HepG2 (cell line): ENCODE data around the gene ADAMTS13. TPM values are rescaled to one million over a fixed set of nuclear protein-coding genes. Genes with fewer than 3 reads are reported as not detected.

Experiments
- ATAC-seq: fragments of 200-7000 bp; cut with Tn5 transposase; 3 replicates; pipeline ENCODE4 v1.9.1; 2020; ENCODE audit warnings: mild to moderate bottlenecking, moderate library complexity
- BruUV-seq: library from RNA; stranded (reverse); fragments of 400-500 nt; replicated peaks from 2 replicates; lab custom pipeline; 2021; lab: Mats Ljungman, UMichigan
- CTCF ChIA-PET: fragments of 300-600 bp; formaldehyde crosslinking; extraction: SDS; loops from one replicate; lab custom pipeline; 2021; ENCODE audit warnings: low total read pairs, inconsistent platforms, low intra/inter-chr PET ratio; lab: Yijun Ruan, JAX
- POLR2A ChIA-PET: fragments of 350-600 bp; sonication (Branson Sonifier 250); formaldehyde crosslinking; loops from one replicate; lab custom pipeline; 2020; ENCODE audit warnings: antibody characterized with exemption, inconsistent platforms; lab: Yijun Ruan, JAX
- DNase-seq: peaks from one replicate; pipeline ENCODE4 v3.0.0-alpha.2; 2015; ENCODE audit warnings: low spot score
- FAIRE-seq: peaks from 3 replicates; lab custom pipeline; 2011; peaks lifted over from hg19 to GRCh38; lab: Jason Lieb, UNC
- H2AFZ ChIP-seq: one replicate; pipeline ENCODE4 v1.6.1; 2011; ENCODE audit warnings: low read length, inconsistent platforms
- H3K27ac ChIP-seq: fragments of 300-600 bp; 3 replicates; pipeline ENCODE4 v1.8.0; 2011; ENCODE audit warnings: mixed run types, mild to moderate bottlenecking, mixed read lengths, low read length, inconsistent platforms; ENCODE audit not compliant: insufficient read depth; ENCODE audit errors: extremely low read length
- H3K27me3 ChIP-seq, 2 experiments: fragments of 200-600 bp in 1 of 2; 2 replicates in 1 of 2; 3 replicates in 1 of 2; pipeline versions ENCODE4 v1.6.0 to v1.8.0; 2011; ENCODE audit warnings: low read length in 2 of 2, mild to moderate bottlenecking in 2 of 2, moderate library complexity in 2 of 2, inconsistent platforms in 1 of 2; ENCODE audit not compliant: insufficient read depth in 2 of 2, control insufficient read depth in 1 of 2
- H3K36me3 ChIP-seq, 2 experiments: fragments of 200-600 bp in 1 of 2; replicated peaks in 1 of 2; 2 replicates in 1 of 2; 3 replicates in 1 of 2; pipeline versions ENCODE4 v1.5.1 to v1.8.0; 2011; ENCODE audit warnings: low read length in 2 of 2, inconsistent platforms in 1 of 2; ENCODE audit not compliant: insufficient read depth in 2 of 2, control insufficient read depth in 1 of 2
- H3K4me1 ChIP-seq: 2 replicates; pipeline ENCODE4 v1.5.1; 2012; ENCODE audit warnings: low read length, inconsistent platforms; ENCODE audit not compliant: insufficient read depth
- H3K4me2 ChIP-seq: 2 replicates; pipeline ENCODE4 v1.6.0; 2011; ENCODE audit warnings: low read depth, low read length, inconsistent platforms
- H3K4me3 ChIP-seq, 3 experiments: fragments of 200-600 bp in 1 of 3; sonication (generic), shearing (Covaris generic) in 1 of 3; replicated peaks in 1 of 3; 2 replicates each; pipeline ENCODE4 v1.5.1; 2011 to 2016; ENCODE audit warnings: low read length in 3 of 3, inconsistent platforms in 2 of 3, low read depth in 2 of 3, mild to moderate bottlenecking in 2 of 3, control low read depth in 1 of 3, mixed read lengths in 1 of 3; ENCODE audit not compliant: insufficient read depth in 1 of 3
- H3K79me2 ChIP-seq: one replicate; pipeline ENCODE4 v1.6.1; 2011; ENCODE audit warnings: low read length, inconsistent platforms; ENCODE audit not compliant: insufficient read depth
- H3K9ac ChIP-seq: 2 replicates; pipeline ENCODE4 v1.6.0; 2011; ENCODE audit warnings: mild to moderate bottlenecking, low read depth, low read length, inconsistent platforms; ENCODE audit not compliant: insufficient read depth
- H3K9me3 ChIP-seq: 2 replicates; pipeline ENCODE4 v1.5.1; 2012; ENCODE audit warnings: mild to moderate bottlenecking, low read length
- H4K20me1 ChIP-seq: 2 replicates; pipeline ENCODE4 v1.6.0; 2011; ENCODE audit warnings: inconsistent platforms, mild to moderate bottlenecking, low read length, moderate library complexity; ENCODE audit not compliant: insufficient read depth
- FOXO1 ChIP-seq: sonication (generic); formaldehyde crosslinking; IDR thresholded peaks from 2 replicates; pipeline ENCODE4 v1.4.0; 2020; ENCODE audit warnings: missing genetic modification reagents
- HNRNPL ChIP-seq: fragments of 200-400 bp; formaldehyde crosslinking; IDR thresholded peaks from 2 replicates; pipeline ENCODE4 v1.6.1; 2017; ENCODE audit warnings: mild to moderate bottlenecking, low read depth, low read length
- KDM2A ChIP-seq: sonication (generic); formaldehyde crosslinking; IDR thresholded peaks from 2 replicates; pipeline ENCODE4 v1.4.0; 2020; ENCODE audit warnings: low read depth, missing genetic modification reagents, borderline replicate concordance
- PATZ1 ChIP-seq: sonication (generic); formaldehyde crosslinking; IDR thresholded peaks from 2 replicates; pipeline ENCODE4 v1.4.0; 2020; ENCODE audit warnings: missing genetic modification reagents
- PHF21A ChIP-seq: sonication (generic); formaldehyde crosslinking; IDR thresholded peaks from 2 replicates; pipeline ENCODE4 v1.5.0; 2020; ENCODE audit warnings: mild to moderate bottlenecking, missing genetic modification reagents
- POLR2G ChIP-seq: fragments of 200-400 bp; formaldehyde crosslinking; IDR thresholded peaks from 2 replicates; pipeline ENCODE4 v1.6.1; 2018; ENCODE audit warnings: mild to moderate bottlenecking, low read depth, low read length, moderate library complexity
- RAD21 ChIP-seq: fragments of 450-650 bp; formaldehyde crosslinking; IDR thresholded peaks from 2 replicates; pipeline ENCODE4 v1.5.0; 2020; ENCODE audit warnings: mild to moderate bottlenecking
- RFX1 ChIP-seq: fragments of 450-650 bp; IDR thresholded peaks from 2 replicates; pipeline ENCODE4 v1.6.1; 2017
- SAFB2 ChIP-seq: sonication (generic); formaldehyde crosslinking; IDR thresholded peaks from 2 replicates; pipeline ENCODE4 v1.5.1; 2020; ENCODE audit warnings: missing genetic modification reagents, low read depth, mild to moderate bottlenecking, borderline replicate concordance
- SMAD1 ChIP-seq: sonication (generic); formaldehyde crosslinking; IDR thresholded peaks from 2 replicates; pipeline ENCODE4 v1.4.0; 2020; ENCODE audit warnings: missing genetic modification reagents, low read depth, mild to moderate bottlenecking, borderline replicate concordance
- STAG1 ChIP-seq: sonication (generic); formaldehyde crosslinking; IDR thresholded peaks from 2 replicates; pipeline ENCODE4 v1.4.0; 2020; ENCODE audit warnings: missing genetic modification reagents
- ZBTB34 ChIP-seq: sonication (generic); formaldehyde crosslinking; IDR thresholded peaks from 2 replicates; pipeline ENCODE4 v1.8.0; 2022; ENCODE audit warnings: mild to moderate bottlenecking, missing genetic modification reagents
- ZBTB42 ChIP-seq: sonication (generic); formaldehyde crosslinking; IDR thresholded peaks from 2 replicates; pipeline ENCODE4 v1.5.0; 2020; ENCODE audit warnings: mild to moderate bottlenecking, missing genetic modification reagents
- ZFAT ChIP-seq: sonication (generic); formaldehyde crosslinking; conservative IDR thresholded peaks from 2 replicates; pipeline ENCODE4 v1.8.1; 2023; ENCODE audit warnings: missing genetic modification reagents, inconsistent platforms
- ZNF687 ChIP-seq: sonication (generic); formaldehyde crosslinking; IDR thresholded peaks from 2 replicates; pipeline ENCODE4 v1.5.1; 2020; ENCODE audit warnings: mild to moderate bottlenecking, missing genetic modification reagents, moderate library complexity
- ZSCAN21 ChIP-seq: sonication (generic); formaldehyde crosslinking; IDR thresholded peaks from 2 replicates; pipeline ENCODE4 v1.8.0; 2022; ENCODE audit warnings: mild to moderate bottlenecking, missing genetic modification reagents, moderate library complexity, borderline replicate concordance
- WGBS: methylation state at CpG from one replicate; pipeline ENCODE4 v1.1.6; 2017; ENCODE audit warnings: low lambda C conversion rate; 5-methylcytosine and 5-hydroxymethylcytosine counted together
- in situ Hi-C: cut with HindIII; loops from 2 replicates; pipeline ENCODE4 v1.10.0; 2017; ENCODE audit warnings: low pct_unique_long_range_greater_than_20kb; ENCODE audit not compliant: extremely low pct_ligation_motif_present
- intact Hi-C: fragments of 100-400 bp; cut with micrococcal nuclease; formaldehyde crosslinking; loops from one replicate; pipeline ENCODE4 v1.10.0; 2022; ENCODE audit not compliant: unreplicated experiment
- polyA plus RNA-seq, 8 experiments: library from polyadenylated mRNA; depleted of rRNA in 3 of 8; stranded (reverse) in 7 of 8; unstranded in 1 of 8; fragments of >200 nt; fragmentation: Illumina TruSeq in 4 of 8; extraction: Trizol in 4 of 8; gene quantifications; 2 replicates each; pipeline versions ENCODE4 v1.2.1 to v1.2.3, GENCODE V29; 2011 to 2016; ENCODE audit warnings: low read depth in 4 of 8, missing spikeins in 1 of 8, mixed read lengths in 1 of 8; ENCODE audit not compliant: insufficient read depth in 1 of 8
- total RNA-seq, 5 experiments: library from RNA; depleted of rRNA; stranded (reverse); fragments of >200 nt; fragmentation: Illumina TruSeq; extraction: Trizol; gene quantifications; 2 replicates each; pipeline ENCODE4 v1.2.3, GENCODE V29; 2016; ENCODE audit warnings: low read depth in 1 of 5

ADAMTS13 gene
- total and polyA plus RNA-seq, 2 of the 13 experiments (the other 11 are each of a cell fraction or from before 2014, with no cell fraction given) = 0.91 to 4.5 TPM

GRCh38 chr9:133403766-133404453 is 18.3 kb upstream of the ADAMTS13 start:
- BruUV-seq = no TSS peak
- DNase-seq (peak; percentile 52), FAIRE-seq (no peak), ATAC-seq (peak; percentile 58)
- Histone ChIP-seq H3K4me2 (no peak overlapping the region), H3K9ac (no peak overlapping the region), H3K4me1 (peaks cover 8% of the 10 kb centered on the region), H3K27ac (no peak overlapping the region), H3K27me3 (no peaks in the 10 kb centered on the region), H2AFZ (no peak overlapping the region), H3K36me3 (peaks cover 14 to 30% of the 10 kb centered on the region in 2 experiments; a peak in 4 of 5 replicates), H3K9me3 (no peaks in the 10 kb centered on the region), H3K79me2 (no peaks in the 10 kb centered on the region), H3K4me3 (no peak overlapping the region), H4K20me1 (0 out of 2 replicates have a peak, but pooled peaks cover 4% of the 10 kb centered on the region)
- 79% methylated on average over 16 of the region's 16 CpGs for WGBS
- intact Hi-C loops = loop anchor here (1.0 kb wide), 1 partner anchor 44 kb away; no protein-coding TSS in a partner anchor
- in situ Hi-C loops = no loop called here
- ChIA-PET CTCF (interaction anchor here (0.7 to 1.7 kb wide), 6 partner anchors 45 to 218 kb away, joined by 3 to 7 read pairs (median 3); partner anchors contain the start of genes SURF1 and SURF2), POLR2A (interaction anchor here (1.0 to 1.2 kb wide), 2 partner anchors 40 to 75 kb away, joined by 3 to 4 read pairs; partner anchors contain the start of gene SLC2A6)
- TF ChIP-seq HNRNPL (peak; percentile 85), ZBTB42 (CRISPR knock-in tag) (no peak), STAG1 (peak; percentile 88), ZNF687 (CRISPR knock-in tag) (peak; percentile 38), SAFB2 (CRISPR knock-in tag) (no peak), RAD21 (peak; percentile 74), ZSCAN21 (CRISPR knock-in tag) (0 out of 2 replicates have a peak, but pooled peaks have one; percentile 30), FOXO1 (CRISPR knock-in tag) (no peak), PHF21A (no peak), PATZ1 (CRISPR knock-in tag) (peak; percentile 53; the same call in 1 of the 2 replicates), KDM2A (CRISPR knock-in tag) (peak; percentile 23; the same call in 1 of the 2 replicates), RFX1 (no peak), POLR2G (peak; percentile 49; the same call in 1 of the 2 replicates), ZFAT (no peak), SMAD1 (0 out of 2 replicates have a peak, but pooled peaks have one; percentile 14), ZBTB34 (peak; percentile 92)
